SK-N-SH treated with all-trans-retinoic acid at 6 μM for 48 hours (cell line): Measurements from ENCODE around the gene KCNK1.
"Not testable (repeated sequence)": the region's sequence is repeated elsewhere in the genome, so short reads cannot be mapped to it uniquely, and the experiment has no call there.

Experiments
- BACH2 ChIP-seq: fragments of 250-450 bp; sonication (Bioruptor Pico); IDR thresholded peaks from 2 replicates; pipeline ENCODE4 v1.9.0; 2021; ENCODE audit warnings: mild to moderate bottlenecking, borderline replicate concordance
- CREB5 ChIP-seq: fragments of 250-450 bp; sonication (Bioruptor Pico); IDR thresholded peaks from 2 replicates; pipeline ENCODE4 v1.5.1; 2020; ENCODE audit warnings: low read depth, mild to moderate bottlenecking, moderate library complexity
- CSRNP3 ChIP-seq: fragments of 250-450 bp; sonication (Bioruptor Pico); IDR thresholded peaks from 2 replicates; pipeline ENCODE4 v1.5.1; 2021; ENCODE audit warnings: mild to moderate bottlenecking, moderate library complexity
- ISL1 ChIP-seq: fragments of 250-450 bp; sonication (Bioruptor Pico); IDR thresholded peaks from 2 replicates; pipeline ENCODE4 v2.1.2; 2022; ENCODE audit warnings: mild to moderate bottlenecking, moderate library complexity
- PATZ1 ChIP-seq: fragments of 250-450 bp; sonication (Bioruptor Pico); IDR thresholded peaks from 2 replicates; pipeline ENCODE4 v1.8.0; 2020; ENCODE audit warnings: mild to moderate bottlenecking, moderate library complexity, borderline replicate concordance
- TOX ChIP-seq: fragments of 250-450 bp; sonication (Bioruptor Pico); IDR thresholded peaks from 2 replicates; pipeline ENCODE4 v1.8.0; 2021; ENCODE audit warnings: mild to moderate bottlenecking, moderate library complexity, borderline replicate concordance
- TSHZ2 ChIP-seq: fragments of 250-450 bp; sonication (Bioruptor Pico); IDR thresholded peaks from 2 replicates; pipeline ENCODE4 v1.5.0; 2020; ENCODE audit warnings: mild to moderate bottlenecking, moderate library complexity

GRCh38 chr1:233611363-233611762 lies 2.5 kb upstream of the KCNK1 start:
- not testable (repeated sequence) for TF ChIP-seq CSRNP3 (CRISPR knock-in tag); CREB5; BACH2; PATZ1 (CRISPR knock-in tag); TOX (CRISPR knock-in tag); TSHZ2 (CRISPR knock-in tag); ISL1
